ENCODE results near the gene DDX5. TPM values are rescaled to one million over a fixed set of nuclear protein-coding genes. Genes with fewer than 3 reads are reported as not detected.

Gene DDX5
- polyA plus RNA-seq, 2 of the 4 experiments (the other 2 are of a cell fraction) = 841 to 1,011 TPM

DNA sequence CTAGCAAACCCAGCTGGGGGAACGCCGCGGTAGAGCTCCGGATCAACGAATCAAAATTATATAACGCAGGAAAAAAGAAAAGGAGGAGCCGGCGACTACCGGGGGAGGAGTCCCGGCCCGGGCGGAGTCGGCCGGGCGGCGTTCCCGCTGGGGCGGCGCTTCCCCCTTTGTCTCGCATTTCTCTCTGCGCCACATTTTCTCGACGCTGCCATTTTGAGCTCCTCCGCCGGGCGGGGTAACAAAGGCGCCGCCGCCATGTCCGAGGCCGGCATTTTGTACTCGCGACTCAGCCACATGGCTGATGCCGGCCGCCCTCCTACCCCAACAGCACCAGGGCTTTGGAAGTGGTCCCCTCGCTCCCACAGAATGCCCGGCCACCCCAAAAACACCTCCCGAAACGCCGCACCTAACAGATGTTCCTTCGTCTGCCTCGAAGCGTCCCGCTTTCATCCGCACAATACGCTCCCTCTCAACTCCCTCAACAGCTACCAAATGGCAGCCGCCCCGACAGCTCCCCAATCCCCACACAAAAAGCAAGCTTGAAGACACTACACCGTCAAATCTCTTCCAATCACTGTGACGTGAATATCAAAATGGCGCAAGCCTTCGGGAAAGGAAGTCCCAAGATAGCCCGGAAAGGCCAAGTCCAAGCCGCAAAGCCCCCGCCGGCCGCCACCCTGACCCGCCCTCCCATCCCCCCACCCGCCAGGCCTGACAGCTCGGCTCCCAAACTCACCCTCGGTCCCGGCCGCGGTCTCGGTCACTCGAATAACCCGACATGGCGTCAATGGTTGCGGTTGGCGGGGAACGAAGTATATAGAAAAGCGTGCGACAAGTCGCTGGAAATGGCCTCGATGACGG lies 519 bp downstream of the DDX5 start (continued):
- TF ChIP-seq ZFP36 (IDR thresholded peaks at IDR 0.05; ENCODE audit: borderline replicate concordance, partially characterized antibody) (no peak), RARB (CRISPR knock-in tag; IDR thresholded peaks at IDR 0.05) (peak; percentile 86; the same call in 1 of the 2 replicates), TFCP2L1 (CRISPR knock-in tag; IDR thresholded peaks at IDR 0.05) (peak; percentile 94), RFX5 (IDR thresholded peaks at IDR 0.05) (no peak)
- TF ChIP-seq, protein P1, sequence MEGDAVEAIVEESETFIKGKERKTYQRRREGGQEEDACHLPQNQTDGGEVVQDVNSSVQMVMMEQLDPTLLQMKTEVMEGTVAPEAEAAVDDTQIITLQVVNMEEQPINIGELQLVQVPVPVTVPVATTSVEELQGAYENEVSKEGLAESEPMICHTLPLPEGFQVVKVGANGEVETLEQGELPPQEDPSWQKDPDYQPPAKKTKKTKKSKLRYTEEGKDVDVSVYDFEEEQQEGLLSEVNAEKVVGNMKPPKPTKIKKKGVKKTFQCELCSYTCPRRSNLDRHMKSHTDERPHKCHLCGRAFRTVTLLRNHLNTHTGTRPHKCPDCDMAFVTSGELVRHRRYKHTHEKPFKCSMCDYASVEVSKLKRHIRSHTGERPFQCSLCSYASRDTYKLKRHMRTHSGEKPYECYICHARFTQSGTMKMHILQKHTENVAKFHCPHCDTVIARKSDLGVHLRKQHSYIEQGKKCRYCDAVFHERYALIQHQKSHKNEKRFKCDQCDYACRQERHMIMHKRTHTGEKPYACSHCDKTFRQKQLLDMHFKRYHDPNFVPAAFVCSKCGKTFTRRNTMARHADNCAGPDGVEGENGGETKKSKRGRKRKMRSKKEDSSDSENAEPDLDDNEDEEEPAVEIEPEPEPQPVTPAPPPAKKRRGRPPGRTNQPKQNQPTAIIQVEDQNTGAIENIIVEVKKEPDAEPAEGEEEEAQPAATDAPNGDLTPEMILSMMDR (IDR thresholded peaks at IDR 0.05) = no peak; the same call in 2 of the 3 replicates

DNA sequence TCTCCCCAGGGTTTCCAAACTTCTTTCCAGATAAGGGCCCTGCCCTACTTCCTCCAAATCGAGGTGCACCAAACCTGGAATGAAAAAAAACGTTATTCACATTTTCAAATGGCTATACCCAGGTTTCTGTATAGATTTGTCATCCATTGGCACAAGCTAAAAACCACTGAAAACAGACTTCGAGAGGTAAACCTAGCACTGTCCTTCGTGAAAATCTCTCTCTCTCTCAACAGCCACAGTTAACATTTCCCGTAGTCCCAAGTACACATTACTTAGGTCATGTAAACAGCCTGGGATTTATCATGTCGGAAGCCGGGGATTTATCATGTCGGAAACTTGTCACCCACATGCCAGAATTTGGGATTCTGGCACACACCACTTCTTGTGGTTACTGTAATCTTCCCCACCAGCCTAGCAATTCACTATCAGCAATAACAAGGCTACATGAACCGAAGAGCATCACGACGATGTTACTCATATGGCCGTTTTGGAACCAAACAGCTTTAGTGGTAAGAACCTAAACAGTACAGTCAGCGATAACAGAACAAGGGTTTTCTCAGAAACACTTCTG lies 1.2 kb downstream of the DDX5 start:
- H3K4me3 ChIP-seq = peak overlapping the region; percentile 91
- ATAC-seq (no peak), FAIRE-seq (no peak)

More for the DNA sequence above, 1.2 kb downstream of the DDX5 start:
- ChIA-PET POLR2A (interaction anchor here (0.6 to 4.2 kb wide), 28 partner anchors 7 to 543 kb away, joined by 3 to 132 read pairs (median 4); partner anchors contain the start of genes POLG2 and SMURF2), CTCF (interaction anchor here (0.5 to 4.9 kb wide), 11 partner anchors 9 to 144 kb away, joined by 3 to 42 read pairs (median 4); partner anchors contain the start of gene POLG2)
- DNase-seq (ENCODE audit: low read depth in 1 of 2, low spot score in 1 of 2) = peak in 1 of 2 experiments; percentile 45
- peak overlapping the region; percentile 96 to 97 for H3K27ac ChIP-seq
- no peak for TF ChIP-seq PHF8 (IDR thresholded peaks at IDR 0.05; ENCODE audit: borderline replicate concordance, low read depth)
- no peak for TF ChIP-seq HOXB5 (CRISPR knock-in tag; IDR thresholded peaks at IDR 0.05)
- TF ChIP-seq SREBF2 (IDR thresholded peaks at IDR 0.05) = no peak
- peak; percentile 72 for TF ChIP-seq MAFK (IDR thresholded peaks at IDR 0.05; ENCODE audit: partially characterized antibody)
- TF ChIP-seq EHMT2 (IDR thresholded peaks at IDR 0.05; ENCODE audit: low read depth) = no peak
- TF ChIP-seq FOSL2 (IDR thresholded peaks at IDR 0.05) = no peak
- TF ChIP-seq FOSL2 (CRISPR knock-in tag; IDR thresholded peaks at IDR 0.05) = no peak
- TF ChIP-seq FOXS1 (CRISPR knock-in tag; IDR thresholded peaks at IDR 0.05) = no peak
- TF ChIP-seq JUNB (IDR thresholded peaks at IDR 0.05) = no peak
- TF ChIP-seq RNF2 (IDR thresholded peaks at IDR 0.05; ENCODE audit: borderline replicate concordance, low read depth) = no peak
- TF ChIP-seq CBX2 (IDR thresholded peaks at IDR 0.05; ENCODE audit: borderline replicate concordance, low read depth) = no peak
- TF ChIP-seq POLR2AphosphoS2 (conservative IDR thresholded peaks at IDR 0.05; ENCODE audit: low read length) = peak; percentile 75; the same call in 1 of the 2 replicates
- TF ChIP-seq, protein P2, sequence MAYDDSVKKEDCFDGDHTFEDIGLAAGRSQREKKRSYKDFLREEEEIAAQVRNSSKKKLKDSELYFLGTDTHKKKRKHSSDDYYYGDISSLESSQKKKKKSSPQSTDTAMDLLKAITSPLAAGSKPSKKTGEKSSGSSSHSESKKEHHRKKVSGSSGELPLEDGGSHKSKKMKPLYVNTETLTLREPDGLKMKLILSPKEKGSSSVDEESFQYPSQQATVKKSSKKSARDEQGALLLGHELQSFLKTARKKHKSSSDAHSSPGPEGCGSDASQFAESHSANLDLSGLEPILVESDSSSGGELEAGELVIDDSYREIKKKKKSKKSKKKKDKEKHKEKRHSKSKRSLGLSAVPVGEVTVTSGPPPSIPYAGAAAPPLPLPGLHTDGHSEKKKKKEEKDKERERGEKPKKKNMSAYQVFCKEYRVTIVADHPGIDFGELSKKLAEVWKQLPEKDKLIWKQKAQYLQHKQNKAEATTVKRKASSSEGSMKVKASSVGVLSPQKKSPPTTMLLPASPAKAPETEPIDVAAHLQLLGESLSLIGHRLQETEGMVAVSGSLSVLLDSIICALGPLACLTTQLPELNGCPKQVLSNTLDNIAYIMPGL (CRISPR knock-in tag; IDR thresholded peaks at IDR 0.05; ENCODE audit: borderline replicate concordance) = no peak
- TF ChIP-seq RFX5 (IDR thresholded peaks at IDR 0.05) = no peak
- no peak for TF ChIP-seq ZFP36 (IDR thresholded peaks at IDR 0.05; ENCODE audit: borderline replicate concordance, partially characterized antibody)
- no peak for TF ChIP-seq EP300 (IDR thresholded peaks at IDR 0.05)
- no peak for TF ChIP-seq SMC3 (IDR thresholded peaks at IDR 0.05)
- TF ChIP-seq TFCP2L1 (CRISPR knock-in tag; IDR thresholded peaks at IDR 0.05) = 0 out of 2 replicates have a peak, but pooled peaks have one; percentile 47
- no peak for TF ChIP-seq MYC (IDR thresholded peaks at IDR 0.05; ENCODE audit: borderline replicate concordance, low read length)
- TF ChIP-seq JUN (IDR thresholded peaks at IDR 0.05) = no peak
- no peak for TF ChIP-seq CHD2 (IDR thresholded peaks at IDR 0.05; ENCODE audit: low read length, partially characterized antibody)
- TF ChIP-seq, protein P3, sequence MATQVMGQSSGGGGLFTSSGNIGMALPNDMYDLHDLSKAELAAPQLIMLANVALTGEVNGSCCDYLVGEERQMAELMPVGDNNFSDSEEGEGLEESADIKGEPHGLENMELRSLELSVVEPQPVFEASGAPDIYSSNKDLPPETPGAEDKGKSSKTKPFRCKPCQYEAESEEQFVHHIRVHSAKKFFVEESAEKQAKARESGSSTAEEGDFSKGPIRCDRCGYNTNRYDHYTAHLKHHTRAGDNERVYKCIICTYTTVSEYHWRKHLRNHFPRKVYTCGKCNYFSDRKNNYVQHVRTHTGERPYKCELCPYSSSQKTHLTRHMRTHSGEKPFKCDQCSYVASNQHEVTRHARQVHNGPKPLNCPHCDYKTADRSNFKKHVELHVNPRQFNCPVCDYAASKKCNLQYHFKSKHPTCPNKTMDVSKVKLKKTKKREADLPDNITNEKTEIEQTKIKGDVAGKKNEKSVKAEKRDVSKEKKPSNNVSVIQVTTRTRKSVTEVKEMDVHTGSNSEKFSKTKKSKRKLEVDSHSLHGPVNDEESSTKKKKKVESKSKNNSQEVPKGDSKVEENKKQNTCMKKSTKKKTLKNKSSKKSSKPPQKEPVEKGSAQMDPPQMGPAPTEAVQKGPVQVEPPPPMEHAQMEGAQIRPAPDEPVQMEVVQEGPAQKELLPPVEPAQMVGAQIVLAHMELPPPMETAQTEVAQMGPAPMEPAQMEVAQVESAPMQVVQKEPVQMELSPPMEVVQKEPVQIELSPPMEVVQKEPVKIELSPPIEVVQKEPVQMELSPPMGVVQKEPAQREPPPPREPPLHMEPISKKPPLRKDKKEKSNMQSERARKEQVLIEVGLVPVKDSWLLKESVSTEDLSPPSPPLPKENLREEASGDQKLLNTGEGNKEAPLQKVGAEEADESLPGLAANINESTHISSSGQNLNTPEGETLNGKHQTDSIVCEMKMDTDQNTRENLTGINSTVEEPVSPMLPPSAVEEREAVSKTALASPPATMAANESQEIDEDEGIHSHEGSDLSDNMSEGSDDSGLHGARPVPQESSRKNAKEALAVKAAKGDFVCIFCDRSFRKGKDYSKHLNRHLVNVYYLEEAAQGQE (IDR thresholded peaks at IDR 0.05) = no peak
- TF ChIP-seq, protein P4, sequence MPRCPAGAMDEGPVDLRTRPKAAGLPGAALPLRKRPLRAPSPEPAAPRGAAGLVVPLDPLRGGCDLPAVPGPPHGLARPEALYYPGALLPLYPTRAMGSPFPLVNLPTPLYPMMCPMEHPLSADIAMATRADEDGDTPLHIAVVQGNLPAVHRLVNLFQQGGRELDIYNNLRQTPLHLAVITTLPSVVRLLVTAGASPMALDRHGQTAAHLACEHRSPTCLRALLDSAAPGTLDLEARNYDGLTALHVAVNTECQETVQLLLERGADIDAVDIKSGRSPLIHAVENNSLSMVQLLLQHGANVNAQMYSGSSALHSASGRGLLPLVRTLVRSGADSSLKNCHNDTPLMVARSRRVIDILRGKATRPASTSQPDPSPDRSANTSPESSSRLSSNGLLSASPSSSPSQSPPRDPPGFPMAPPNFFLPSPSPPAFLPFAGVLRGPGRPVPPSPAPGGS (IDR thresholded peaks at IDR 0.05) = no peak
- no peak for TF ChIP-seq ESRRA (IDR thresholded peaks at IDR 0.05; ENCODE audit: borderline replicate concordance, low read length)
- no peak for TF ChIP-seq HDAC2 (IDR thresholded peaks at IDR 0.05)
- TF ChIP-seq GATA3 (IDR thresholded peaks at IDR 0.05; ENCODE audit: borderline replicate concordance) = no peak
- no peaks in the 10 kb centered on the region for H3K9me3 ChIP-seq
- 2% methylated on average over 13 of the region's 13 CpGs for WGBS (ENCODE audit: missing lambda C conversion rate)
- peaks cover 48% of the 10 kb centered on the region for H3K4me1 ChIP-seq
- H3K4me2 ChIP-seq = peak overlapping the region; percentile 93

Measured in A549 (cell line).